HG03025 (cell line): ENCODE results near the gene LATS2.

Source experiments
- ATAC-seq: cut with Tn5 transposase; IDR thresholded peaks from one replicate; pipeline ENCODE4 v1.9.1; 2021; ENCODE audit warnings: mild to moderate bottlenecking, moderate library complexity; ENCODE audit not compliant: unreplicated experiment, low FRiP score

The LATS2 gene

GRCh38 chr13:21048901-21049698 lies 12.3 kb downstream of the LATS2 start:
- ATAC-seq, result no peak

- no peak for ATAC-seq
Measured at GRCh38 chr13:21047591-21048282, 13.6 kb downstream of the LATS2 start.

- ATAC-seq, result no peak
Measured at GRCh38 chr13:21047087-21047486, 14.3 kb downstream of the LATS2 start.

GRCh38 chr13:21046203-21046602 lies 15.2 kb downstream of the LATS2 start:
- ATAC-seq, result no peak

- ATAC-seq, result no peak
Measured at GRCh38 chr13:21045100-21045499, 16.3 kb downstream of the LATS2 start.

- ATAC-seq, result no peak
Measured at GRCh38 chr13:21043898-21044297, 17.5 kb downstream of the LATS2 start.

- no peak for ATAC-seq
Measured at GRCh38 chr13:21040120-21040826, 21.1 kb downstream of the LATS2 start.

GRCh38 chr13:21039097-21039800 lies 22.1 kb downstream of the LATS2 start:
- no peak for ATAC-seq

- no peak for ATAC-seq
Measured at GRCh38 chr13:21037656-21038055, 23.7 kb downstream of the LATS2 start.

GRCh38 chr13:21035498-21035897 lies 25.9 kb downstream of the LATS2 start:
- ATAC-seq, result no peak

- no peak for ATAC-seq
Measured at GRCh38 chr13:21034603-21035191, 26.7 kb downstream of the LATS2 start.

- no peak for ATAC-seq
Measured at GRCh38 chr13:21033856-21034602, 27.4 kb downstream of the LATS2 start.

- no peak for ATAC-seq
Measured at GRCh38 chr13:21033212-21033840, 28.1 kb downstream of the LATS2 start.

- ATAC-seq, result no peak
Measured at GRCh38 chr13:21032656-21033055, 28.7 kb downstream of the LATS2 start.

GRCh38 chr13:21031594-21032275 lies 29.7 kb downstream of the LATS2 start:
- no peak for ATAC-seq

GRCh38 chr13:21025539-21025938 lies 35.8 kb downstream of the LATS2 start:
- ATAC-seq, result no peak

- ATAC-seq, result no peak
Measured at GRCh38 chr13:21022056-21022979, 39.1 kb downstream of the LATS2 start.

GRCh38 chr13:21020581-21020980 lies 40.8 kb downstream of the LATS2 start:
- ATAC-seq, result no peak
